Mammary epithelial cell (primary cell): Measurements from ENCODE around the gene ENOX1.

ENCODE experiments used
- CTCF ChIP-seq, 2 donors: IDR thresholded peaks in 1 of 2; conservative IDR thresholded peaks in 1 of 2; 2 replicates each; pipeline ENCODE4 v1.5.1; 2011 to 2012; ENCODE audit warnings: inconsistent platforms in 2 of 2, low read length in 2 of 2, mild to moderate bottlenecking in 2 of 2, control low read depth in 1 of 2, low read depth in 1 of 2; ENCODE audit not compliant: insufficient read depth in 1 of 2; ENCODE audit errors: extremely low read depth in 1 of 2
- EZH2 ChIP-seq: IDR thresholded peaks from 2 replicates; pipeline ENCODE4 v1.6.1; 2012; ENCODE audit warnings: low read length, inconsistent platforms, borderline replicate concordance

- TF ChIP-seq CTCF (conservative IDR thresholded peaks at IDR 0.05 in 1 of 2, IDR thresholded peaks at IDR 0.05 in 1 of 2; ENCODE audit: extremely low read depth in 1 of 2, insufficient read depth in 1 of 2, low read depth in 1 of 2, low read length in 2 of 2) (no peak), EZH2 (no peak)
Observed at GRCh38 chr13:43573802-43574514, 212.8 kb downstream of the ENOX1 start.
